Testis (tissue), 2 donors: ENCODE measurements around the gene CCNG1.

Experiments used
- CTCF ChIP-seq, 3 experiments: fragments of 450-650 bp in 2 of 3; fragments of 200-600 bp in 1 of 3; sonication (generic) in 1 of 3; IDR thresholded peaks; one replicate each; pipeline ENCODE4 v1.5.1; 2016 to 2019; ENCODE audit warnings: antibody characterized with exemption in 3 of 3, mild to moderate bottlenecking in 2 of 3, moderate library complexity in 1 of 3
- POLR2A ChIP-seq: fragments of 450-650 bp; IDR thresholded peaks from one replicate; pipeline ENCODE4 v1.6.1; 2017; ENCODE audit warnings: antibody characterized with exemption, mild to moderate bottlenecking, moderate library complexity

GRCh38 chr5:163432544-163432943 lies 4.9 kb upstream of the CCNG1 start:
- TF ChIP-seq CTCF (IDR thresholded peaks at IDR 0.05): no peak
- TF ChIP-seq POLR2A: no peak
